Karpas-422 (cell line): ENCODE results near the gene EIF1AY. TPM values are rescaled to one million over a fixed set of nuclear protein-coding genes. Genes with fewer than 3 reads are reported as not detected.

ENCODE experiments used
- DNase-seq: peaks from one replicate; pipeline ENCODE4 v3.0.0-alpha.2; 2015
- H2AFZ ChIP-seq: fragments of 200-600 bp; sonication (generic); 2 replicates; pipeline ENCODE4 v1.6.1; 2014; ENCODE audit warnings: antibody characterized with exemption, low read length, mixed read lengths
- H3K27ac ChIP-seq: fragments of 200-600 bp; sonication (generic); 2 replicates; pipeline ENCODE4 v1.5.1; 2014; ENCODE audit warnings: mild to moderate bottlenecking, low read length, moderate library complexity
- H3K27me3 ChIP-seq: fragments of 200-600 bp; sonication (generic); 2 replicates; pipeline ENCODE4 v1.6.1; 2014; ENCODE audit warnings: low read length, mixed read lengths
- H3K36me3 ChIP-seq: fragments of 200-600 bp; sonication (generic); 2 replicates; pipeline ENCODE4 v1.6.1; 2014; ENCODE audit warnings: low read length, mixed read lengths; ENCODE audit not compliant: insufficient read depth
- H3K4me1 ChIP-seq: fragments of 200-600 bp; sonication (generic); 2 replicates; pipeline ENCODE4 v1.6.1; 2014; ENCODE audit warnings: mild to moderate bottlenecking, low read length, mixed read lengths
- H3K4me2 ChIP-seq: fragments of 200-600 bp; sonication (generic); 2 replicates; pipeline ENCODE4 v1.6.1; 2014; ENCODE audit warnings: low read length, low read depth, mild to moderate bottlenecking; ENCODE audit not compliant: poor library complexity, severe bottlenecking
- H3K4me3 ChIP-seq: fragments of 200-600 bp; sonication (generic); 2 replicates; pipeline ENCODE4 v1.5.1; 2014; ENCODE audit warnings: mild to moderate bottlenecking, antibody characterized with exemption, low read length, mixed read lengths
- H3K79me2 ChIP-seq: fragments of 200-600 bp; sonication (generic); 2 replicates; pipeline ENCODE4 v1.6.1; 2014; ENCODE audit warnings: mild to moderate bottlenecking, low read length, mixed read lengths
- H3K9ac ChIP-seq: fragments of 200-600 bp; sonication (generic); 2 replicates; pipeline ENCODE4 v1.6.0; 2014; ENCODE audit warnings: low read length
- H3K9me2 ChIP-seq: fragments of 200-600 bp; sonication (generic), shearing (Covaris generic); replicated peaks from 2 replicates; pipeline ENCODE4 v1.6.0; 2014; ENCODE audit warnings: mild to moderate bottlenecking, low read length, moderate library complexity; ENCODE audit not compliant: insufficient read depth
- H3K9me3 ChIP-seq: fragments of 300-700, 200-600 bp; sonication (generic); 2 replicates; pipeline ENCODE4 v1.6.1; 2014; ENCODE audit warnings: low read length, mixed read lengths
- H4K20me1 ChIP-seq: fragments of 200-600 bp; sonication (generic); 2 replicates; pipeline ENCODE4 v1.6.1; 2014; ENCODE audit warnings: mild to moderate bottlenecking, antibody characterized with exemption, low read length, low read depth; ENCODE audit not compliant: insufficient read depth
- small RNA-seq: library from RNA; depleted of rRNA; stranded (forward); fragments of <200 nt; gene quantifications from one replicate; pipeline ENCODE3, GENCODE V24; 2014
- total RNA-seq: library from RNA; depleted of rRNA; stranded (reverse); fragments of >200 nt; shearing (Covaris generic); gene quantifications from 2 replicates; pipeline ENCODE4 v1.2.3, GENCODE V29; 2014; ENCODE audit warnings: low replicate concordance; rRNA removed

The EIF1AY gene
- total RNA-seq, 1 experiment from 2014 or later = not detected

DNA sequence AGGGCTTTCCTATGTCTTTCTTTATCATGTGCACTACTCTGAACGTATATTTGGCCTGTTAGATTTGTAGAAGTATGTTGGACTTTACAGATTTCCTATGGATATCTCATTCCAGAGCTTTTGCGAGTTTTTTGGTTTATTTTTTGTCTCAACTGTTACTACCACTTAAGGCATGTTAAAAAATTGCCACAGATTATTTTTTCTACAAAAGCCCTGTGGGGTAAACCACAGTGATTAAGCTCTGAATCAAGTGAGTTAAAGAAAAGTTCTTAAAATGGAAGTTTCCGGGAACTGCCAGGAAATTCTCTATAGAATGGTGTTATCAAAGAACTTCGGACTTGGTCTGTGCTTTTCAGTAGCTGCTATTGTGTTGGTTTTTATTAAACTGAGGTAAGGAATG, 10.6 kb downstream of the EIF1AY start:
- DNase-seq = no peak
- Histone ChIP-seq H3K27me3 (no peaks in the 10 kb centered on the region), H3K4me1 (no peaks in the 10 kb centered on the region), H2AFZ (no peak overlapping the region), H3K4me2 (no peak overlapping the region), H3K27ac (no peak overlapping the region), H3K9ac (no peak overlapping the region), H3K9me3 (no peaks in the 10 kb centered on the region), H3K4me3 (no peak overlapping the region), H3K9me2 (no peaks in the 10 kb centered on the region), H4K20me1 (no peaks in the 10 kb centered on the region), H3K79me2 (no peaks in the 10 kb centered on the region), H3K36me3 (no peaks in the 10 kb centered on the region)

Small RNAs within 50 kb of the gene (small RNA-seq; reads per million reads assigned to genes)
- gene KDM5DP1 = not detected

Other genes with a start within 250 kb of the EIF1AY start
- gene RPS4Y2, start 180.3 kb downstream of the EIF1AY start, total RNA-seq = not detected in 2 replicates